HG03520 (cell line): Measurements from ENCODE around the gene NEDD4L.

ENCODE experiments used
- ATAC-seq: cut with Tn5 transposase; IDR thresholded peaks from one replicate; pipeline ENCODE4 v1.9.1; 2021; ENCODE audit warnings: mild to moderate bottlenecking, moderate library complexity; ENCODE audit not compliant: unreplicated experiment

The NEDD4L gene

GRCh38 chr18:58175786-58176176 is 131.8 kb downstream of the NEDD4L start:
- ATAC-seq: no peak

GRCh38 chr18:58177004-58177717 is 133.1 kb downstream of the NEDD4L start:
- ATAC-seq: no peak

- ATAC-seq: no peak
Observed at GRCh38 chr18:58177896-58178470, 134.0 kb downstream of the NEDD4L start.

- ATAC-seq: no peak
Observed at GRCh38 chr18:58178511-58178910, 134.5 kb downstream of the NEDD4L start.

- ATAC-seq: no peak
Observed at GRCh38 chr18:58180172-58180571, 136.1 kb downstream of the NEDD4L start.

- ATAC-seq: no peak
Observed at GRCh38 chr18:58180738-58181353, 136.8 kb downstream of the NEDD4L start.

GRCh38 chr18:58181988-58182387 is 138.0 kb downstream of the NEDD4L start:
- no peak for ATAC-seq

- no peak for ATAC-seq
Observed at GRCh38 chr18:58183226-58183625, 139.2 kb downstream of the NEDD4L start.

- ATAC-seq: no peak
Observed at GRCh38 chr18:58186258-58186948, 142.4 kb downstream of the NEDD4L start.

GRCh38 chr18:58187674-58188073 is 143.6 kb downstream of the NEDD4L start:
- ATAC-seq: no peak

- no peak for ATAC-seq
Observed at GRCh38 chr18:58188996-58189395, 145.0 kb downstream of the NEDD4L start.

- no peak for ATAC-seq
Observed at GRCh38 chr18:58190842-58191530, 147.0 kb downstream of the NEDD4L start.

- no peak for ATAC-seq
Observed at GRCh38 chr18:58191626-58192025, 147.6 kb downstream of the NEDD4L start.

- ATAC-seq: no peak
Observed at GRCh38 chr18:58192519-58192918, 148.5 kb downstream of the NEDD4L start.

- no peak for ATAC-seq
Observed at GRCh38 chr18:58194028-58194427, 150.0 kb downstream of the NEDD4L start.

- ATAC-seq: no peak
Observed at GRCh38 chr18:58195278-58195765, 151.3 kb downstream of the NEDD4L start.

GRCh38 chr18:58196164-58196563 is 152.1 kb downstream of the NEDD4L start:
- no peak for ATAC-seq

- ATAC-seq: no peak
Observed at GRCh38 chr18:58196881-58197872, 153.2 kb downstream of the NEDD4L start.

GRCh38 chr18:58201268-58201667 is 157.2 kb downstream of the NEDD4L start:
- ATAC-seq: no peak
